Body of pancreas (tissue), 4 donors: ENCODE results near the gene FDCSP.

ENCODE experiments used
- CTCF ChIP-seq, 7 experiments: fragments of 450-650 bp in 4 of 7; fragments of 200-600 bp in 3 of 7; sonication (generic) in 3 of 7; IDR thresholded peaks; one replicate each; pipeline ENCODE4 v1.5.1; 2016 to 2019; ENCODE audit warnings: antibody characterized with exemption in 7 of 7
- POLR2A ChIP-seq, 3 donors: fragments of 450-650 bp; IDR thresholded peaks; one replicate each; pipeline ENCODE4 v1.6.1; 2016; ENCODE audit warnings: antibody characterized with exemption in 3 of 3, mild to moderate bottlenecking in 2 of 3

- TF ChIP-seq POLR2A (IDR thresholded peaks at IDR 0.05) (no peak), CTCF (IDR thresholded peaks at IDR 0.05) (no peak)
Observed at GRCh38 chr4:70179811-70180210, 46.1 kb upstream of the FDCSP start.
